ENCODE data around the gene BICD2.

The BICD2 gene

DNA sequence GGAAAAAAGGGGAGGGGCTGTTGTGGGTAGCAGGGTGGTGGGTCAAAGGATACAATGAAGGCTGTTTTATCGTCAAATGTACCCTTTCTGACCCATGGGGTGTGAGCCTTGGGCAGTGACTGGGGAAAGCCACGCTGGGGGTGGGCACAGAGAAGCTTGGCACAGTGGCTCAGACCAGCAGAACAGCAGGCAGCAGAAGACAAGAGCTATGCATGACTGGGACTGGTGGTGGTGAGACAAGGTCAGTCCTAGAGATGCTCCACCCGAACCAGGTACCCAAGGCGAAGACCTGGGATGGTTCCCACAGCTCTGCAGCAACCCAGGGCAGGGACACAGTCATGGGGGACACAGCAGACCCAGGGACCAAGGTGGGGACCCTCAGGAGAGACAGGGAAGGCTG, 38.3 kb downstream of the BICD2 start:
- H2AFZ ChIP-seq (ENCODE audit: low read depth, low read length, severe bottlenecking): no peak overlapping the region
- H3K9ac ChIP-seq (ENCODE audit: low read length): no peak overlapping the region
- H3K4me2 ChIP-seq (ENCODE audit: low read depth, low read length, poor library complexity, severe bottlenecking): no peak overlapping the region
- peaks cover 31% of the 10 kb centered on the region for H3K79me2 ChIP-seq (ENCODE audit: insufficient read depth, low read length)
- H3F3A ChIP-seq (ENCODE audit: insufficient read depth): peaks cover 36% of the 10 kb centered on the region
- no peak overlapping the region for H3K4me3 ChIP-seq (ENCODE audit: insufficient read depth, low read length, poor library complexity, severe bottlenecking)
- TF ChIP-seq, protein P1, sequence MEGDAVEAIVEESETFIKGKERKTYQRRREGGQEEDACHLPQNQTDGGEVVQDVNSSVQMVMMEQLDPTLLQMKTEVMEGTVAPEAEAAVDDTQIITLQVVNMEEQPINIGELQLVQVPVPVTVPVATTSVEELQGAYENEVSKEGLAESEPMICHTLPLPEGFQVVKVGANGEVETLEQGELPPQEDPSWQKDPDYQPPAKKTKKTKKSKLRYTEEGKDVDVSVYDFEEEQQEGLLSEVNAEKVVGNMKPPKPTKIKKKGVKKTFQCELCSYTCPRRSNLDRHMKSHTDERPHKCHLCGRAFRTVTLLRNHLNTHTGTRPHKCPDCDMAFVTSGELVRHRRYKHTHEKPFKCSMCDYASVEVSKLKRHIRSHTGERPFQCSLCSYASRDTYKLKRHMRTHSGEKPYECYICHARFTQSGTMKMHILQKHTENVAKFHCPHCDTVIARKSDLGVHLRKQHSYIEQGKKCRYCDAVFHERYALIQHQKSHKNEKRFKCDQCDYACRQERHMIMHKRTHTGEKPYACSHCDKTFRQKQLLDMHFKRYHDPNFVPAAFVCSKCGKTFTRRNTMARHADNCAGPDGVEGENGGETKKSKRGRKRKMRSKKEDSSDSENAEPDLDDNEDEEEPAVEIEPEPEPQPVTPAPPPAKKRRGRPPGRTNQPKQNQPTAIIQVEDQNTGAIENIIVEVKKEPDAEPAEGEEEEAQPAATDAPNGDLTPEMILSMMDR (IDR thresholded peaks at IDR 0.05; ENCODE audit: insufficient read depth, low read length, poor library complexity, severe bottlenecking): no peak
- no peak for TF ChIP-seq EZH2phosphoT487 (conservative IDR thresholded peaks at IDR 0.05; ENCODE audit: low read length)
- peaks cover 9% of the 10 kb centered on the region; the same call in 1 of the 2 replicates for H3K36me3 ChIP-seq (ENCODE audit: low read length)
- no peaks in the 10 kb centered on the region for H3K27me3 ChIP-seq (ENCODE audit: low read length)
- H3K27ac ChIP-seq (ENCODE audit: low read depth, low read length): peak overlapping the region; percentile 90; the same call in 1 of the 2 replicates
- no peaks in the 10 kb centered on the region for H3K9me3 ChIP-seq (ENCODE audit: insufficient read depth, low read length)
- no peaks in the 10 kb centered on the region for H3K9me2 ChIP-seq (replicated peaks; ENCODE audit: insufficient read depth, low read length)
- peaks cover 5% of the 10 kb centered on the region; the same call in 1 of the 2 replicates for H4K20me1 ChIP-seq (ENCODE audit: low read depth, low read length)

- TF ChIP-seq, protein P1 (IDR thresholded peaks at IDR 0.05; ENCODE audit: insufficient read depth, low read length, poor library complexity, severe bottlenecking): no peak
- TF ChIP-seq EZH2phosphoT487 (conservative IDR thresholded peaks at IDR 0.05; ENCODE audit: low read length): no peak
Observed at GRCh38 chr9:92725766-92726165, 38.9 kb downstream of the BICD2 start.

DNA sequence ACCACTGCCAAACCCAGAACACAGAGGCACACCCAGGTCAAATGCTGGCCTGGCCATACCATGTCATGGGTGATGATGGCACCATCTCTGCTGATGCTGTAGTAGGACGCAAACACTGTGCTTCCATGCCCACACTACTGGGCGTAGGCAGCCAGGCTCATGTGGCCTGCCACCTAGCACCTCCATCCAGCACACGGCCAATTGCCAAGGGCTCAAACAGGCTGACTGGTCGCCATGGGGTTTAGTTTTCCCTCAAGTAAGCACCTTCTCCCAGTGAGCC, 39.4 kb downstream of the BICD2 start:
- Histone ChIP-seq H3K4me3 (ENCODE audit: insufficient read depth, low read length, poor library complexity, severe bottlenecking) (no peak overlapping the region), H3K36me3 (ENCODE audit: low read length) (peaks cover 9% of the 10 kb centered on the region; the same call in 1 of the 2 replicates), H3K9me3 (ENCODE audit: insufficient read depth, low read length) (no peaks in the 10 kb centered on the region), H3K4me2 (ENCODE audit: low read depth, low read length, poor library complexity, severe bottlenecking) (peak overlapping the region; percentile 46), H2AFZ (ENCODE audit: low read depth, low read length, severe bottlenecking) (no peak overlapping the region), H3K27me3 (ENCODE audit: low read length) (no peaks in the 10 kb centered on the region), H3K9ac (ENCODE audit: low read length) (0 out of 2 replicates have a peak overlapping the region, but pooled peaks have one; percentile 4), H4K20me1 (ENCODE audit: low read depth, low read length) (peaks cover 5% of the 10 kb centered on the region; the same call in 1 of the 2 replicates), H3K79me2 (ENCODE audit: insufficient read depth, low read length) (peaks cover 19% of the 10 kb centered on the region; the same call in 1 of the 2 replicates), H3F3A (ENCODE audit: insufficient read depth) (peaks cover 43% of the 10 kb centered on the region), H3K9me2 (replicated peaks; ENCODE audit: insufficient read depth, low read length) (no peaks in the 10 kb centered on the region), H3K27ac (ENCODE audit: low read depth, low read length) (peak overlapping the region; percentile 87)
- TF ChIP-seq, protein P1 (IDR thresholded peaks at IDR 0.05; ENCODE audit: insufficient read depth, low read length, poor library complexity, severe bottlenecking): no peak
- no peak for TF ChIP-seq EZH2phosphoT487 (conservative IDR thresholded peaks at IDR 0.05; ENCODE audit: low read length)

More at GRCh38 chr9:92725766-92726165, 38.9 kb downstream of the BICD2 start:
- peaks cover 42% of the 10 kb centered on the region for H3F3A ChIP-seq (ENCODE audit: insufficient read depth)
- peaks cover 25% of the 10 kb centered on the region for H3K79me2 ChIP-seq (ENCODE audit: insufficient read depth, low read length)
- no peaks in the 10 kb centered on the region for H3K9me3 ChIP-seq (ENCODE audit: insufficient read depth, low read length)
- no peak overlapping the region for H3K9ac ChIP-seq (ENCODE audit: low read length)
- H3K36me3 ChIP-seq (ENCODE audit: low read length): peaks cover 9% of the 10 kb centered on the region; the same call in 1 of the 2 replicates
- H3K27ac ChIP-seq (ENCODE audit: low read depth, low read length): peak overlapping the region; percentile 87; the same call in 1 of the 2 replicates
- H3K4me2 ChIP-seq (ENCODE audit: low read depth, low read length, poor library complexity, severe bottlenecking): no peak overlapping the region
- no peak overlapping the region for H2AFZ ChIP-seq (ENCODE audit: low read depth, low read length, severe bottlenecking)
- no peak overlapping the region for H3K4me3 ChIP-seq (ENCODE audit: insufficient read depth, low read length, poor library complexity, severe bottlenecking)
- no peaks in the 10 kb centered on the region for H3K27me3 ChIP-seq (ENCODE audit: low read length)
- peaks cover 5% of the 10 kb centered on the region; the same call in 1 of the 2 replicates for H4K20me1 ChIP-seq (ENCODE audit: low read depth, low read length)
- no peaks in the 10 kb centered on the region for H3K9me2 ChIP-seq (replicated peaks; ENCODE audit: insufficient read depth, low read length)
